GM11168 (cell line): Measurements from ENCODE around the gene DOK7.

ENCODE experiments used
- in situ Hi-C: fragments of 300-500 bp; cut with MboI; formaldehyde crosslinking; loops from one replicate; pipeline ENCODE4 v1.12.0; 2022; ENCODE audit warnings: low sequenced_read_pairs; ENCODE audit not compliant: unreplicated experiment

DOK7 gene

GRCh38 chr4:3516061-3516835 lies 53.1 kb downstream of the DOK7 start:
- in situ Hi-C loops = no loop called here

- in situ Hi-C loops = no loop called here
These were observed 54.0 kb downstream of the DOK7 start for GRCh38 chr4:3516836-3517730.

GRCh38 chr4:3517731-3518510 lies 54.8 kb downstream of the DOK7 start:
- in situ Hi-C loops = no loop called here

- in situ Hi-C loops = no loop called here
These were observed 55.4 kb downstream of the DOK7 start for GRCh38 chr4:3518511-3518880.

- in situ Hi-C loops = no loop called here
These were observed 55.8 kb downstream of the DOK7 start for GRCh38 chr4:3518941-3519340.

GRCh38 chr4:3519468-3520264 lies 56.6 kb downstream of the DOK7 start:
- in situ Hi-C loops = no loop called here

- in situ Hi-C loops = no loop called here
These were observed 57.2 kb downstream of the DOK7 start for GRCh38 chr4:3520276-3520675.

- in situ Hi-C loops = no loop called here
These were observed 57.9 kb downstream of the DOK7 start for GRCh38 chr4:3520796-3521600.

- in situ Hi-C loops = no loop called here
These were observed 58.7 kb downstream of the DOK7 start for GRCh38 chr4:3521621-3522325.

- in situ Hi-C loops = no loop called here
These were observed 59.2 kb downstream of the DOK7 start for GRCh38 chr4:3522326-3522640.

- in situ Hi-C loops = no loop called here
These were observed 59.5 kb downstream of the DOK7 start for GRCh38 chr4:3522651-3523050.

- in situ Hi-C loops = no loop called here
These were observed 60.1 kb downstream of the DOK7 start for GRCh38 chr4:3523146-3523627.

GRCh38 chr4:3523628-3524221 lies 60.6 kb downstream of the DOK7 start:
- in situ Hi-C loops = no loop called here

GRCh38 chr4:3524349-3524748 lies 61.2 kb downstream of the DOK7 start:
- in situ Hi-C loops = no loop called here

GRCh38 chr4:3524920-3525319 lies 61.8 kb downstream of the DOK7 start:
- in situ Hi-C loops = no loop called here

- in situ Hi-C loops = no loop called here
These were observed 62.7 kb downstream of the DOK7 start for GRCh38 chr4:3525532-3526430.

GRCh38 chr4:3526456-3526855 lies 63.4 kb downstream of the DOK7 start:
- in situ Hi-C loops = no loop called here
